Retina (tissue), 1 donor: ENCODE measurements around the gene ECPAS.
"Not testable (repeated sequence)": the region's sequence is repeated elsewhere in the genome, so short reads cannot be mapped to it uniquely, and the experiment has no call there.

Experiments used
- DNase-seq: peaks from one replicate; pipeline ENCODE4 v3.0.0-alpha.2; 2016

ECPAS gene

GRCh38 chr9:111411266-111411665, 72.9 kb downstream of the ECPAS start:
- no peak for DNase-seq

- DNase-seq = no peak
Observed at GRCh38 chr9:111407813-111408212, 76.4 kb downstream of the ECPAS start.

DNA sequence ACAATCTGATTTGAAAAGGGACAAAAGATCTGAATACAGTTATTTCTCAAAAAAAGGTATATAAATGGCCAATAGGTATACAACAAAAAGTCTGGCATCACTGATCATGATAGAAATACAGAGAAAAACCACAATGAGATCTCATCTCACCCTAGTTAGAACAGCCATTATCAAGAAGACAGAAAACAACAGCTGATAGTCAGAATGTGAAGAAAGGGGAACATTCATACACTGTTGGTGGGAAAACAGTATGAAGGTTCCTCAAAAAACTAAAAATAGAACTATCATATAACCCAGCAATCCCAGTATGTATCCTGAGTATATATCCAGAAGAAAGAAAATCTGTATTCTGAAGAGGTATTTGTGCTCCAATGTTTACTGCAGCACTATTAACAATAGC, 78.5 kb downstream of the ECPAS start:
- no peak for DNase-seq

DNA sequence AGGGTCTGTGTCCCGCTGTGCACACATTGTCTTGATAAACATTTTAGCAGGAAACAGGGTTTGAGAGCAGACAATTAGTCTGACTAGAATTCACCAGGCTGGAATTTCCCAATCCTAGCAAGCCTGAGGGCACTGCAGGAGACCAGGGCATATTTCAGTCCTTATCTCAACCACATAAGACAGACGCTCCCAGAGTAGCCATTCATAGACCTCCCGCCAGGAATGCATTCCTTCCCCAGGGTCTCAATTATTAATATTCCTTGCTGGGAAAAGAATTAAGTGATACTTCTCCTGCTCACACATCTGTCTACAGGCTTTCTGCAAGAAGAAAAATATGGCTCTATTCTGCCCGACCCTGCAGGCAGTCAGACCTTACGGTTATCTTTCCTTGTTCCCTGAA, 82.7 kb downstream of the ECPAS start:
- DNase-seq = not testable (repeated sequence)

DNA sequence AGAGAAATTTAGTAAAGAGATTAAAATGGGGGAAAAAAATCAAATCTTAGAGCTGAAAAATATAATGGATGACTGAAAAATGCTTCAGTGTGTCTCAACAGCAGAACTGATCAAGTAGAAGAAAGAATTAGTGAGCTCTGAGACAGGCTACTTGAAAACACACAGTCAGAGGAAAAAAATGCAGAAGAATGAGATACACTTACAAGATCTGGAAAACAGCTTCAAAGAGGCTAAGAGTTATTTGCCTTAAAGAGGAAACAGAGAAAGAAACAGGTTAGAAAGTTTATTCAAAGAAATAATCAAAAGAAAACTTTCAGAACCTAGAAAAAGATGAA, 83.7 kb downstream of the ECPAS start:
- no peak for DNase-seq

DNA sequence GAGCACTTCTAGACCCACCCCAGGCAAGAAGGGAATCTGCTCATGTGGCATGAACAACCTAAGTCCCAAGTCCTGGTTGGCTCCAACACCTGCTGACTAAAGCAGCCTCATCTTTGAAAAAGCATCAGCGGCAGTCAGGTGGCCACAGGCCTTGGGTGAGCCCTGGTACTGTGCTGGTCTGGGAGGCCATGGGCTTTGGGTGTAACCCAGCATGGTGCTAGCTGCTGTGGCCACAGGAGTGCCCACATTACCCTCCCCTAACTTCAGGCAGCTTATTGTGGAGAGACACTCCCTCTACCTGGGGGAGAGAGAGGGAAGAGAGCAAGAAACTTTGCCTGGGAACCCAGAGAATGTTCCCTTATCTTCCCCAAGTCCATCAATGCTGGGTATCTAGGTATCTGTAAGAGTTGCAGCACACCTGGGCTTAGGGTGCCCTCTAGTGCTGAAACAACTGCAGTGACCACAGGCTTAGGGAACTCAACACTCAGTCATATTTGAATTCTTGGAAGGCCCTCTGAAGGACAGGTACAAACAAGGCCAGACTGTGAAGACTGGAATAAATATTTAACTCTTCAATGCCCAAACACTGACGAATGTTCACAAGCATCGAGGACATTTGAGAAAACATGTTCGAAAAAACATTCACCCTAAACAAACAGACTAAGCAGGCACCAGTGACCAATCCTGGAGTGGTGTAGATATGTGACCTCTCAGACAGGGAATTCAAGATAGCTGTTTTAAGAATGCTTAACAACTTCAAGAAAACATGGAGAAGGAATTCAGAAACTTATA, 84.2 kb downstream of the ECPAS start:
- DNase-seq = no peak

DNA sequence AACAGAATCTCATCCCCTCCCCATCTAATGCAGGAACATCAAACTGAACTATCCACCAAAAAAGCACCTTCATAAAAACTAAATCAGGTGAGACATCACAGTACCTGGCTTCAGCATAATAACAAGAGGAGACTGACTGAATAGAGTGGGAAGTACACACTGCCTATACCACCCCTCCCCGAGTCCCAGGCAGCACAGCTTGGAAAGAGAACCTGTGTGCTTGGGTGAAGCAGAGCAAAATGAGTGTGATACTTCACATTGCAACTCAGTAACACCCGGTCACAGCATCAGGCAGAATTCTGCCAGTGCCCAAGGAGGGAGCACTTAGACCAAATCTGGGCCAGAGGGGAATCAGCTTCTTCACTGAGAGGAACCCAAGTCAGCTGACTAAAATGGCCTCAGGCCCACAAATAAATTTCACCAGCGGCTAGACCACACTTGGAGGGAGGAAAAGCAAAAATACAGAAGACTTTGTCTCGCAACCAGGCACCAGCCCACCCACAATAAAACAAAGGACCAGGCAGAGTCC, 84.9 kb downstream of the ECPAS start:
- DNase-seq = no peak

- no peak for DNase-seq
Observed at GRCh38 chr9:111393971-111394370, 90.2 kb downstream of the ECPAS start.

- DNase-seq = no peak
Observed at GRCh38 chr9:111389406-111389805, 94.8 kb downstream of the ECPAS start.

DNA sequence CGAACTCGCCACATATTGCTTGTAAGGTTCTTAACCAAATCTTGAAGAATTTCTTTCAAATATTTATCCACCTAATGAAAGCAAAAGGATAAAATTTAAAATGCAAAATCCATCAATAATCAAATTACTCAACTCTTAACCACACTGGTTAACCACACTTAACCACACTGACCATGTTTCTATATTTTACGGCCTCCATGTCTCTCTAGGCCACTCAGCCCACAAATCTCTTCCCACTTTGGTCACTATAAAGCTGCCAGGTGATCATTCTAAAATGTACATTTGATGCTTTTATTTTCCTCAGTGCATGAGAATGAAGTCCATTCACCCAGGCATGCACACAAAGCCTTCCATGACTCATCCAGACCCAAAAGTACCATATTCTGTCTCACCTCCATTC, 97.8 kb downstream of the ECPAS start:
- no peak for DNase-seq

GRCh38 chr9:111381006-111381405, 103.2 kb downstream of the ECPAS start:
- no peak for DNase-seq

DNA sequence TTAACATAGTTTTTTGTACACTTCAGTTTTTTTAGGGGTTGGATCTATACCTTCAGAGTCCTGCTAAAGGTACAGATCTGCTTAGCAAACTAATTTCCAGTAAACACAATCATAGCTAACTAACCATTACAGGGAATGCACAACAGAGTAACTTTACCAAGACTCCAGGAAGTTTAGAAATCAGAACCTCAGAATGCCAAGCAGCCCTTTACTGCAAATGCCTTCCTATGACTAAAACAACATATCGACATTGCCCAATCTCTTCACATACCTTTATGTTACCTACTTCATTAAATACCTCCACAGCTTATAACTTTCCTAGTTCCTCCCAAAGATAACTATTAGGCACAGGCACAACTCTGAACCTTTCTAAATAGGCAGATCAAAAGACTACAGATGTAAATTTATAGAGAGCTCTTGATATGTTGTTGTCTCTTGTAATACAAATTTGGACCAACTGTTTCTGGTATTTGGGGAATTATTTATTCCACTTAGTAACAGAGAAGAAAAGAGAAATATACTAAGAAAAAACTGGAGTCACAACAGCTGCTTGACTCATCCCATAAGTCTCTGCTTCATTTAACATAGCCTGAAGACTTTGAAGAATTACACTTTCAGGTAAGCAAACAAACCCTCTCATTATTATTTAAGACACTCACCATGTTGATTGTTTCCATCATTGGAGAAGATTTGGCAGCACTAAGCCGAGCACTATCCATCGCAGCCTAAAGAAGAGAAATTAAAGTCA, 108.2 kb downstream of the ECPAS start:
- no peak for DNase-seq

DNA sequence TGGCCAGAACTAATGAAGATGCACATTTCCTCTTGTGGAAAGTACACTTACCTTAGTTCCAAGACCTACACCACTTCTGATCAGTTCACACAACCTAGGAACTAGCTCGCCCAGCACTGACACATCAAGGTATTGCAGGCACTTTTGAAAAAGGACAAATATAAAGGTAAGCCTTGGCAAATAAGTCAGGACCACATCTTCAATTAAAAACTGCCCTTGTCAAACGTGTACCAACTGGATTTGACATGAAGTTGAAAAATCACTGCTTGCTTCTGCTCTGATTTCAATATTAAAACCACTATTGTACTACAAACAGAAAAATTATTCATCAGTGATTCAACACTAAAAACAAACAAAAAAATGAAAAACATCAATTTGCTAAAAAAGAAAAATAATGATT, 109.1 kb downstream of the ECPAS start:
- DNase-seq = no peak

DNA sequence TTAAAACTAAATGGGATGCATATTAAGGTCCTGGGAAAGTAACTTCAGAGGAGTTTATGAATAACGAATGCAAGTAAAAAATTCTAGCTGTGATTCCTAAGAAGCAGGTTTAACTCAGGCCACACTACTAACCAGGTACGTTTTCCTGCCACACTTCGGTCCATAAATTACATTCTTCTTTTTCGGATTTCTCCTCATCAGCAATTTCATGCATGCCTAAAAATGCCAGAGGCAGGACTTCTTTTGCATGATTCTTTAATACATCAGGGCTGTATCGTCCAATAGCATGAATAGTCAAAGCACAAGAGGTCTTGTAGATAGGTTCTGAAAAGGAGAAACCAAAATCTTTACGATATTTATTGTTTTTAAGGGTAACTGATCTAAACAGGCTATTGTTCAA, 111.9 kb downstream of the ECPAS start:
- no peak for DNase-seq

DNA sequence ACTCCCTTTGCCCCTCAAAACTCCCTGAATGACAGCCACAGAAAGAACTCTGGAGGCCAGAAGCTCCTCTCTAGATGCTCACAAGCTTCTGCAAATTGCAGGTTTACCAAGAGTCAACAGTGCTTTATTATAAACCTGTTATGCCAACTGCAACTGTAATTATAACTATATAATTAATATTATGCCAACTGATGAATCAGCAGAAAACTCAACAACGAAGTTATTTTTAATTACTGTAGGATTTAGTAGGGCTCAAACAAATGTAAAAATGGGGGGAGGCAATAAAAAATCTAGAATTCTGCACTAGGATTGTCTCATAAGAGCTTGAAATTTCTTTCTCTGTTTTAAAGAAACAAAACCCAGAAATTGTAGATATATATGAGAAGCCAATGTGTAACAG, 117.2 kb downstream of the ECPAS start:
- DNase-seq = no peak

- no peak for DNase-seq
Observed at GRCh38 chr9:111362526-111362925, 121.7 kb downstream of the ECPAS start.

GRCh38 chr9:111360881-111361280, 123.3 kb downstream of the ECPAS start:
- DNase-seq = no peak

- DNase-seq = no peak
Observed at GRCh38 chr9:111356481-111357244, 127.5 kb downstream of the ECPAS start.

DNA sequence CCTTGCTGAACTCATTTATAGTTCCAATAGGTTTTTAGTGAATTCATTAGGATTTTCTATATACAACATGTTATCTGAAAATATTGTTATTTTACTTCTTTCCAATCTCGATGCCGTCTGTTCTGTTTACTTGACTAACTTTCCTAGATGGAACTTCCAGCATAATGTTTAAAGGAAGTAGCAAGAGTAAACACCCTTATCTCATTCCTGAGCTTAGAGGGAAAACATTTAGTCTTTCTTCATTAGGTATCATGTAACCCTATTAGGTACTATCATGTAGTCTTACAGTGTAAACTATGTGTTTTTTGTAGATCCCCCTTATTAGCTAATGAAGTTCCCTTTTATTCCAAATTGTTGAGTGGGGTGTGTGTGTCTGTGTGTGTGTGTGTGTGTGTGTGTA, 131.6 kb downstream of the ECPAS start:
- DNase-seq = no peak

- DNase-seq = no peak
Observed at GRCh38 chr9:111350556-111350955, 133.6 kb downstream of the ECPAS start.

GRCh38 chr9:111349766-111350165, 134.4 kb downstream of the ECPAS start:
- DNase-seq = no peak

DNA sequence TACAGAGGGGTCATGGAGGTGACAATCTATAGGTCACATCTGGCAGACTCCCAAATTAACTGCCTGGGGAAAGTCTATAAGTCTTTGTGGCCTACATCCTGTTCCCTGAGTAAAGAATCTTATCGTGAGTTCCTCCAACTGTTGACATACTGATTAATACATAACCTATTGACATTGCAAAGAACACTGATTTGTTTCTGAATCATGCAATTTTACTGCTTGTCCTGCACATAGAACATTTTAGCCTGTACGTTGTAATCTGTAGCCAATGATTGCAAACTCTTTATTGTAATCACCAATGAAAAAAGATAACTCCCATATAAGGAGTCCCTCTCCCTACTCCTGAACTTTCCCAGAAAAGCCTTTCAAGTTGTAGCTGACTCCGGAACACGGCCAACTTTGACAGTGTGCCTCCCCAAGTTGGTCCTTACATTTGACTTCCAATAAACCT, 135.3 kb downstream of the ECPAS start:
- DNase-seq = no peak

GRCh38 chr9:111334318-111334863, 149.8 kb downstream of the ECPAS start:
- DNase-seq = not testable (repeated sequence)
